HG02763 (cell line): Measurements from ENCODE around the gene TSPAN12.

Source experiments
- ATAC-seq: cut with Tn5 transposase; IDR thresholded peaks from one replicate; pipeline ENCODE4 v1.9.1; 2021; ENCODE audit warnings: mild to moderate bottlenecking, moderate library complexity; ENCODE audit not compliant: unreplicated experiment

Gene TSPAN12

DNA sequence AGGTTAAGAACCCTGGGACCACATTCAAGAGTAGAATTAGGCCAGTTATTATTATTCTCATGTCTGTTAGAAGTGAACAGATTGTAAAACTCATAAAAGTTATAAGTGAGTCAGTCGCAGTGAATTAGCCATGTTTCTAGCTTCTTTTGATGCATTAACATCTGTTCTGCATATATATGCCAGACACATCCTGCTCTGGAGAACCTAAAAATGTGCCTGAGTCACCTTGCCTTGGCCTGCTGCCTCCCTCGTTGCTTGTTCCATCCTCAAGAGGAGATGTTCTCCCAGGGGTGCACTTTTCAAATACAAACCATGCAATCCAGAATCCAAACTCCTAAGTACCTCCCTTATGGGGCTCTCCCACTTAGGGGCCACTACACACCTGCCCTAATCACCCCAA is 14.8 kb downstream of the TSPAN12 start:
- no peak for ATAC-seq

DNA sequence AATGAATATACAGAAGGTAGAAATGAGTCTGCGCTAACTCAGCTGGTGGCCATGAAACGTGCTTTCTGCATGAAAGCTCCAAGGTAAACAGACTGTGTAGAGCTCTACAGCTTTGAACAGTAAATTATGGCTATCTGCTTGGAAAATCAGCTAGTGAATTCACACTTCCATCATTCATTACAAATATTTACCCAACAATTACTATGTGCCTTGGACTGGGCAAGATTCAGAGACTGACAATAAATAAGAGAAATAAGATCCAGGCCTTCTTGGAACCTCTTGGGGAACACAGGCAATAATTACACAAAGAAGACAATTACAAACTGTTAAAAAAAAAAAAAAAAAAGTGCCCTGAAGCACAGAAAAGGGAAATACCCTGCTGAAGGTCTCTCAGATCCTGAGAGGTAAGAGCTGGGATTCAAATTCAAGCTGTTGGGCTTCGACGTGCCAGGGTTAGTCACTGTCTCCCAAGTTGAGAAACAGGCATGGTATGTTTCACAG is 15.8 kb downstream of the TSPAN12 start:
- ATAC-seq, result no peak

DNA sequence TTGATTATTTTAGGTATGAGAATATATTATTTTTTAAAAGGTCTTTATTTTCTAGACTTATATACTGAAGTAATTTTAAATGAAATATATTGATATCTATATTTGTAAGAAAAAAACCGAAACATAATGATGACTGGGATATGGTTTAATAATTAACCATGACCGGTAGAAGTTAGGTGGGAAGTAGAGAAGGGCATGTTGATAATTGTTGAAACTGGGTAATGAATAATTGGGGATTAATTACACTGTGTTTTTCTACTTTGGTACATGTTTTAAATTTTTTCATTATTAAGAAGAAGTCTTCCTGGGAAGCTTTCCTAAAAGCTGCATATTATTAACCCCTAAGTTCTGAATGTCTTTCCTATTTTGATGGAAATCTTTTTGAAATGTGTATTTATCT is 16.3 kb downstream of the TSPAN12 start:
- ATAC-seq, result no peak

DNA sequence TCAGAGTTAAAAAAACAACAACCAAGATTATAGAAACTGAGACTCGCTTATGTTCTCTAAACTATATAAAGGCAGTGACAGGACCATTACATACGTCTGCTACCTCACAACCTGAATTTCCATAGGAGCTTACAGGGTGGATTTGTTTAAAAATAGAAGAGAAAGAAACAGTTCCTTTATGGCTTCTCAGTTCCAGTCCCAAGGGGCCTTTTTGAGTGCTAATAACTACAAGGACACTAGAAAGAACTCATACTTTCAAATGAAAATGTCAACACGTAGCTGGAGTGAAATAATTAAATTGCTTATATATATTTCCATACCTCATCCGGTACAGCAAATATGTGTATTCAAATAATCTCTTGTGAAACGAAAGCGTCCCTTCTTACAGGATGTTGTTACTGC is 19.7 kb downstream of the TSPAN12 start:
- peak; percentile 44 for ATAC-seq

DNA sequence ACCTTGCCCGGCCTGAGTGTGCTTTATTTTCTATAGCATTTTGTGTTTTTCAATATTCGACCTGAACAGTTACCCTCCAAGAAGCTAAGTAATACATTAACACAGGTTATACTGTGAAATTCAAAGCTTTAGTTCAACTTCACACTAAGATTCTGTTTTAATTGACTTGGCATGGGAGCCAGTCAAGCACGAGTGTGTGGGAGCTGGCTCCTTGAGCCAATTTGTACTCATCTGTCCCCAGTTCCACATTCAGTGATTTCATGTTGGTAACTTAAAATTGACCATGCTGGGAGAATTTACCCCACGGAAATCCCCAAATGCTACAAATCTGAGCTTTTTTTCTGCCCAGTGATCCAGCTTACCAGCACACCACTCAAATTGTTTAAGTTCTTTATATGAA is 20.3 kb downstream of the TSPAN12 start:
- peak; percentile 44 for ATAC-seq

DNA sequence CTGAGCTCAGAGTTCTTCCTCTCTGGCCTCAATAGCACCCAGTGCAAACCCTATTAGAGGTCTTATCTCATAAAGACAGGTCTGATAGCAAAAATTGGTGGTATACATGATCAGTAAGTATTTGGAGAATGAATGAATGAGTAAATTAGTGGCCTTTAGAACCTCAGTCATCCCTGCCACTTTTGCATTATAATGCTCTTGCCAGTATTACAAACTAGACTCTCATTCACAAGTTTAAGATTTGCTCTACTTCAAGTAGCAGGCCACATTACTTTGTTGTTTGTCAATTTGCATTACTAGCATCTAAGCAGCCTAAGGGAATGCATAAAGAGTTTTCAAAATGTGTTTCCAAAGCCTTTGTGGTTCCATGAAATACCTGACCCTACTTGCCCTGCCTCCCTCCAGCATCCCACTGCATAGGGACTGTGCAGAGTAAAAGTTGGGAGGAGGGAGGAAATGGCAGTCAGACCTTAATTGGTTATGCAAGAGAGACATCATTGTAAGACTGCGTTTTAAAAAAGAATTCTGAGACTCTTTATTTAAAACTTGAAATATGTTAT is 21.3 kb downstream of the TSPAN12 start:
- ATAC-seq, result no peak

DNA sequence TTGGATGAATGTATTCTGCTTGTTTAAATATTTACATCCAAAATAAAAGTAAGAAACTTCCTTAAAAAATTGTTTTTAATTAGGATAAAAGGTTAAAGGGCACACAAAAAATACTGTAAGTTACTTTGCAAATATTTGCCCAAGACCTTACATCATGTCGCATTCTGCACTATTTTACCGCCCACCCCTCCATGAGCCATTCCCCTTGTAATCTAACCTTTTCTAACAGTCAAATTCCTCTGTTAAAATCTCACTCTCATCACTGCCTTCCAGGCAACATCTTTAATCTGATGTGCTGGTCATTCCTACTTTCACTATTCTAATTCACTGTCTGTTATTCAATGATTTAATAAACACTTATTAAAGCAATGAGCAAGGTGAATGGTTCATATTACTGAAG is 23.2 kb downstream of the TSPAN12 start:
- no peak for ATAC-seq

DNA sequence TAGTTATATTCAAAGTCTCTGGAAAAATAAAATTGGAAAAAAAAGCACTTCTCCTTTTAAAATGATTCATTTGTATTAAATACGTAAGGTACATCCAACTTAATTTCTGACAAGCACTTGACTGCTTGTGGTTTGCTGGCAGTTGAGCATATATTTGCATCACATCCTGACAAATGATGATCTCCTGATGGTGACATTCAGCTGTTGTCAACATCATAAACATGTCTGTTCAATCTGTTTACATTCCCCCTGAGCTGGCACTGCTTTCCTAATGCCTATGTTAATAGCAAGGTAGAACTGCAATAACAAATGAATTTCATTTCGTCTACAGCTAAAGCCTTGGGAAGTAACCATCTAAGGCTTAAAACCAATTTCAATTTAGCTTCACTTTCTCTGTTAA is 24.4 kb downstream of the TSPAN12 start:
- ATAC-seq, result no peak

DNA sequence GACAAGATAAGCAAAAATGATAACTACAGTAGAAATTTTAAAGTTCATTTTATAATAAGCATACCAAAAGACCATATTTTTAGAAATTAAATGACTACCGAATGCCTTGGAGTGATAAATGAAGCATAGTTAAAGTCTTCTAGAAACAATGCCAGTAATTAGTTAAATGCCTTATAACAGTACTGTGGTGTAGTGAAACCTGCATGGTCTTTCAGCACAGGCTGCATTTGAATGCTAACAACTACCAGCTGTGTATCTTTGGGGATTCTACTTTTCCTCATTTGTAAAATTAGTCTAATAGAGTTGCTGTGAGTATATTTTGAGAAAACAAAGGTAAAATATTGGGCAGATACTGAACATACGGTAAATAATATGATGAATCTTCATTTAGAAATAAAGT is 25.1 kb downstream of the TSPAN12 start:
- ATAC-seq, result no peak

DNA sequence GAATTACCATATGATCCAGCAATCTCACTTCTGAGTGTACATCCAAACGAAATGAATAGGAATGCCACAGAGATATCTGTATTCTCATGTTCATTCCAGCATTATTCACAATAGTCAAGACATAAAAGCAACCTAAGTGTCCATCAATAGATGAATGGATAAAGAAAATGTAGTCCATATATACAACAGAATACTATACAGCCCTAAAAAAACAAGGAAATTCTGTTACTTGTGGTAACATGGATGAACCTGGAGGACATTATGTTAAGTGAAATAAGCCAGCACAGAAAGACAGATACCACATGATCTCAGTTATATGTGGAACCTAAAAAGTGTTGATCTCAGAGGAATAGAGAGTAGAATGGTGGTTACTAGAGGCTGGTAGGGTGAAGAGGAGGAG is 26.7 kb downstream of the TSPAN12 start:
- no peak for ATAC-seq

DNA sequence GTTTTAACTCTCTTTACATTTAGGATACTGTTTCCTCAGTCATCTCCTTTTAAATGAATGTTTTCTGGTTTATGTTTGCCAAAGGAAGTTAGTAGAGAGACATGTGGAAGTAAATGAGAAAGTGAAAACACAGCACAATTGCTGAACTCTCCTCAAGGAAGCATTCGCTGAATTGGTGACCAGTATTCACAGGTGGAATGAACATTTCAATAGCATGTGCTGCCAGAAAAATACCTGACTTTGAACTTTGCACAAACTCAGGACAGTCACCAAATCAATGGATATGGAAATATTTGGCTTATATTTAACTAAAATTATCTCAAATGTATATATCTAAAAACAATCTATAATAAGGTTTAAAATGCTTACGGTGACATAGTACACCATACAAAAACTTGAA is 28.5 kb downstream of the TSPAN12 start:
- no peak for ATAC-seq

DNA sequence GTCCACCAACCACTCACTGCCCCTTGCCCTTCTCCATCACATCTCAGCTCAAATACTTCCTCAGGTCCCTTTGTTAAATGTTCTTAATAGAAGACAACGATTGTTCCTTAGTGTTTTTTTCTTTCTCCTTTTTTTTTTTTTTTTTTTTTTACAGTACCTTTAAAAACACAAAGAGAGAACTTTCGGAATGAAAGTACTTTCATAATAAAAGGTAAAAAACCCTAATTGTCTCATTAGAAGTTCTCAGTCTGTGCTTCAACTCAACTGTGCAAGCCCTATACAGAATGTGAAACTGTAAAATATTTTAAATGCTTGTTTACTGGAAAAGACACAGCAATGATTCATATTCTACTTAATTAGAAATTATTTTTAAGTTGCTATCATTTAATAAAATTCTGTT is 29.4 kb downstream of the TSPAN12 start:
- ATAC-seq, result no peak

DNA sequence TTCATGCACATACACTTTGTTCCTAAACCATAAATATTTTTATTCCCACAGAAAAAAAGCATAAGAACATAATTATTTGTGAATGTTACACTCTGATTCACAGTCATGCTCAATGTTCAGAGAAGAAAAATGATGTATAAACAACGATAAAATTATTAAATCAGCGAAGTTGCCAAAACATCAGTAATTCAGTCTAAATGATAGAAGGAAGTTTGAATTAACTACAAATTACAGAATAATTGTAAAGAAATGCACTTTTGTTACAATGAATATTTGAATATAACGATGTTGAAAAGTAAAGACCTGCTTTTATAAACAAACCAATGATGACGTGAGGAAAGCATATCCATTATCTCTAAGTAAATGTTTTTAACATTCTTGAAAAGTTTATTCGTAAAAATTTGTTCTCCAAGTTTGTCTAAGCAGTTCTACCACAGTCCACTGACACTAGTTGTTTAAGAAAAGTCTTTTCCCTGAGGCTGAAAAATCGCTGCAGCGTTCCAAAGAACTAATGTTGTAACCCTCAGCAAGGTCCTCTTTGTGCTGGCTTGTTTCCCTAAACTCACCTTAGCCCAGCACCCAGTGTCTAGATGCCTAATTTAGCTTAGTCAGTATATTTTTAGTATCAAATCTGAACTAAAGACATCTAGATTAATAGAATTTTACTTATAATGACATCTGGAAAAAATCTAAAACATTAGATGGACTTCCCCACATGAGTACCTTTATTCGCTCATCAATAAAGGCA is 30.4 kb downstream of the TSPAN12 start:
- no peak for ATAC-seq

DNA sequence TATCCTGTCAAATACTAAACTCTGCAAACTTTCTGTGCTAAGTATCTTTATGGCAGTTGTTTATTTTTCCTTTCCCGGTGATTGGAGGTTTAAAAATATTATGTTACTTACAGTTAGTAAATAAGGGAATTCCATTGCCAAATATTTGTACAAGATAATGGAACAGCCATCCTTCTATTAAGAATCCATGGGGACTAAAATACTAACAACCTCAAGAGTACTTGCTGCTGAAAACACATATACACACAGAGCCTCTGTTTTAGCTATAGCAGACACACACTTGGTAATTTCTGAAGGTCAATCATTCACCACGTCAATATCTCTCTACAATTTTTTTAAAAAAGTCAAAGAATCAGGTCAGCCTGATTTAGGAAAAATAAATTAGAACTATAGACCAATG is 32.4 kb downstream of the TSPAN12 start:
- no peak for ATAC-seq

DNA sequence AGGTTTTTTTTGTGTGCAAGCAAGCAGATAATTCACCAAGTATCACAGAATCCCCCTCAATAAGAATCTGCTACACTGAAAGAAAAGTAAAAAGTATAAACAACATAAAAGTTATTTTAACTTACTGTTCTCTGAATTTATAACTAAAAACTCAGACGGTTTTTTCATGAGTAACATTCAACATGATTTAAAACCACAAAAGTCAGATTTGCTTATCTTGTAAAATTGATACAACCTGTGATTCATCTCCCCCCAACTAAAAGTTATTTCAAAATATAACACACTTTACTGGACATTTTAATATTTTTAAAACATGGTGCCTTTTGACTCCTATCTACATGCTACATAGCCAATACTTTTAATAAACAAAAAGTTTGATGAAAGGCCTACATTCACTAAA is 32.8 kb downstream of the TSPAN12 start:
- no peak for ATAC-seq

DNA sequence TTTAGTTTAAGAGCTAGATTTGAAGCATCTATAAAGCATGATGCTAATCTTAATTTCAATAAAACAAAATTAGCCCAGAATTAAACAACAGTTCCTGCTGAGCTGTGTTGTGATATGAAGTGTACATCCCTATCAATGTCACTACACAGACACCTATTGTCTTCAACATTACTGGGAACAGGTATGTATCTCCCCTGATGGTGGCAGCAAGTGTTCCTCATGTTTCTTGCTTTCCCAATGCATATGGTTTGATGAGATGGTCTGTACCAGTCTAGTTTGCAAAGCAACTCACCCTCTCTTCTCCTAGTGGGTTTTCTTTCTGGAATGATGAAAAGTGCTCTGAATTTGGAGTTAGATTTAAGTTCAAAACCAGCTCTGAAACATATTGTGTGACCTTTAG is 38.1 kb downstream of the TSPAN12 start:
- ATAC-seq, result no peak

DNA sequence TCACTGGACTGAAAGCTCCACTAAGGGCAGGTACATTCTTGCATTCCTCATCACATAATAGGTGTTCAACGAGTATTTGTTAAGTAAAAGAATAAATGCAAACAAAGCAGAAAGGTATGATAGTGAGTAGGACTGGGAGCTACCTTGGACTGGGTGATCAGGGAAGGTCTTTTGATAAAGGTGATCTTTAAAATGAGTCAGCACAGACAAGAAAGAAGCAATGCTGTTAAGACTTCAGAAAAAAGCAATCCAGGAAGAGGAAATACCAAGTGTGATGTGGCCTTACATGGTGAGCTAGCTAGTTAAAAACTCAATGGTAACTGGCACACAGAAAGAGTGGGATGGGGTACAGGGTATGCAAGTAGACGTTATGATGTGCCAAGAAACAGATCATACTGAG is 40.1 kb downstream of the TSPAN12 start:
- ATAC-seq, result no peak

DNA sequence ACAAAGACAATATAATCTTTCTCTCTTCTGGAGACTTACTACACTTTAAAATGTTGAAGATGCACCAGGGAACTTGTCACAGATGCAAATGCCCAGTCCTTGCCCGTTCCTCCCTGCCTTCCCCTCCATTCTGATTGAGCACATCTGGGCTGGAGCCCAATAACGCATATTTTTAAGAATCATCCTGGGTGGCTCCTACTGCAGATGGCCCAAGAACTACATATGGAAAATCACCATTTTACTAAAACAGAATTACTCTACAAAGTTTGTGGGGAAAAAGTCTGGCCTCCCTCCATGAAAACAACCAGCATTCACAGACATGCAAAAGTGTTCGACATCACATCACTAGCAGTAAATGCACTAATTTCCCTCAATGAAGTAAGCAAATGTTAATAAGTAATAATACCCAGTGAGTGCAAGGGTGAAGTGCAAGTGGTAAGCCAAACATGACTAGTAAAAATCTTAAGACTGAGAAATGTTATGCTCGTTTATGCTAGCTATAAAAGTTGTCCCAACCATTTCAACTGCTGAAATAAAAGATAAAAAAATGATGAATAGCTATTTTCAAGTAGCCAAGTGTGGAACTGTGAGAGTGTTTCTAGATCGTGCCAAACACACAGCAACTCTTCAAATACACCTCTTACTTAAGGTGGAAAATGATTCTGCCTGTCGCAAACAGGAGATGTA is 43.5 kb downstream of the TSPAN12 start:
- no peak for ATAC-seq

DNA sequence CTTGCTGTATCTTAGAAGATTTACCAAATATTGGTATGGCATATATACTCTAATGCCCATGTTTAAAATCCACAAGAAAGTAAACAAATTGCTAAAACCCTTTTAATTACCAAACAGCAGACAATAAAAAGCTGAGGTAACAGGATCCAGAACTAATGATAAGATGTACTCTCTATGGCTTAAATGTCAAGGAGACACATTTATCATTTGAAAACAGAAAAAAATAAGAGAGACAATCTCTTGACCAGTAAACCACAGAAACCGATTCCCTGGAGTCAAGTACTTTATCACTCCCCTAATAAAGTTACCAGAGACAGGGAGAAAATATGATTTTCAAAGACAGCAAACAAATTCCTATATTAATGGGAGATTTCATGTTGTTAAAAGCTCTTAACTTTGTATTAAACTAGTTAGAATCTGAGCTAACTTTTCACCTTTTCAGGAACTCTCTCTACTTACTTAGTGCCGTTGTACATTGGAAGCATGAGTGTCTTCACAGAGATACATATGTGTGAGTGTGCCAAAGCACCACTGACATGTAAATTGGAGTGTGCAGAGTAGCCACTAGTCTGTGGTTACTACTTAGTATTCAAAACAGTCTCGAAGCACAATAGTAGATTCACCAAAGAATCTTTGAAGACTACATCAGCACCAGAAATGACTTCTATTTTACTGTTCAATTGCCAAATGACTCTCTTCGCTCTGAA is 44.2 kb downstream of the TSPAN12 start:
- ATAC-seq, result no peak

DNA sequence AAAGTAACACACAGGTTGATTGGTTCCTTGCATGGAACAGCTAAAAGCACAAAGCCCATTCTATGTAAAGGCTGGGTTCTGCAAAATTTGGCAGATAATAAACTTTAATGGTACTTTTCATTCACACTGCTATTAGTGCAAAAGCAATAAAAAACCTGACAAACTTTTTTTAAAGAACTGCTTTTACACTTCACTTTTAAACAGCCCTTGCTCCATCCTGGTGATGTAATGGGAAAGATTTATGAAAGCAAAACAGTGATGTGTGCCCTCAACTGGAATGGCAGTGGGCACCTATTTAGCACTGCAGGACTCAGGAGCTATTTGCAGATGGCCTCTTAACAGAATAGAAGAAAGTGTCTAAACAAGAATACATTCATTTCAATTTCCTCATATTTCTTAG is 44.9 kb downstream of the TSPAN12 start:
- ATAC-seq, result no peak

DNA sequence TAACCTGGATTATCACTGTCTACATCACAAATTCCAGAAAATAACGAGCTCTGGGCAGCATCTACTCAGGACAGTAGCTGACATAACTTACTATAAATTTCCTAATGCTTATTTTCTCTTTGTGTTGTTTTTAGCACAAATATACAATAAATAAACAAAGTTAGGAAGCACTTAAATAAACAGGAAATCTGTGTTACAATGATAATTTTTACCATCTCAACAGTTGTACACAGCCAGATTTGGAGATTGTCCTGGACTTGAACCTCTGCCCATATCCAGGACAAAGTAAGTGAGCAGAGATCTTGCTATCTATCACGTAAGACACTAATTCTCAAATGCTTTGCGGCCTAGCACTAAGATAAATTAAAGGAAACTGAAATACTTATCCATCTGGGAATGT is 48.7 kb downstream of the TSPAN12 start:
- no peak for ATAC-seq

DNA sequence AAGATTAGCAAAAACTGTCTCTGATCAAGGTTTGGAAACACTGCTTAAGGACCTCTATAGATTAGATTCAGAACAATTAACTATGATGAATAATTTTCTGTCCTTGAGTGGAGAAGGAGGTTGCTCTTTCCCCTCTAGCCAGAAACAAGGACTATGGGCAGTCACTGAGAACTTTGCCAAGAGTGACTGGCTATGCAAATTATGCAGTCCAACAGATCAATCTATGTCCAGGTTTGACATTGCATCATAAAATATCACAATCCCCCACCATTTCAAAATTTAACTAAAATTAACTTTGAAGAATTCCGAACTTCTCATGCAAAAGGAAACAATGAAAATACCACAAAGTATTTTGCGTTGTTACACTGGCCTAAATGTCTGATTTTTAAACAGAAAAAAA is 50.6 kb downstream of the TSPAN12 start:
- ATAC-seq, result no peak
